GM21390 (cell line): ENCODE measurements around the gene EPN2.

ENCODE experiments used
- ATAC-seq: cut with Tn5 transposase; IDR thresholded peaks from one replicate; pipeline ENCODE4 v1.9.1; 2021; ENCODE audit not compliant: unreplicated experiment

Gene EPN2

GRCh38 chr17:19291646-19292376 is 54.6 kb downstream of the EPN2 start:
- no peak for ATAC-seq

DNA sequence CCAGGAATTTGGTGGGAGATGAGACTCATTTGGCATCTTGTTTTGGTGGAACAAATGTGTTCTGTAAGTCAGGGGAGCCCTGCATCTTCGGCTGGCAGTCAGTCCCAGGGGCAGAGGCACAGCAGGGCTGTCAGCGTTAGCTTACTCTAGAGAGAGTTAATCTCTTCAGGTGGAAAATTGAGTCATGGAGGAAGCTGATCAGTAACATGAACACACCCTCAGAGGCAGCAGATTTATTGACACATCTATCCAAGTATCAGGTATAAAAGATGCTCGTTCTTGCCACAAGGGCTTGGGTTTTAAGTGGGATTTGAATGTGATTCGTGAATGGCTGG is 55.2 kb downstream of the EPN2 start:
- ATAC-seq = no peak

DNA sequence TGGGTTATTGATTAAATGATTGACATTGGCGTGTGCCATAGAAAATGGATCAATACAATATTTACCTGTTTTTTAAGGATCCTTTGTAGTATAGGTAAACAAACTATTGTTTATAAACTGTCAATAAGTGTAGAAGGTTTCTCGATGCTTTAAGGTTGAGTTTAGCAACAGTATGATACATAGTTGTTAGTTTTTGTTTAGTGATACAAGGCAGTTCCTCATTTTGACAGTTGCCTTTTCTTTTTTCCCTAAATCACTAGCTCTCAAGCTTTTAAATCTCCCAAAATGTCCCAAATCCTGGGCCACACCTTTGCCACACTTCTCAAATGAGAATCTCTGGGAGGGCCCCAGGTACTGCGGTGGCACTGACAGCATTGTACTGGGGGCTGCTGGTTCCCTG is 57.3 kb downstream of the EPN2 start:
- ATAC-seq = no peak

- ATAC-seq = no peak
Observed at GRCh38 chr17:19295473-19296135, 58.4 kb downstream of the EPN2 start.

DNA sequence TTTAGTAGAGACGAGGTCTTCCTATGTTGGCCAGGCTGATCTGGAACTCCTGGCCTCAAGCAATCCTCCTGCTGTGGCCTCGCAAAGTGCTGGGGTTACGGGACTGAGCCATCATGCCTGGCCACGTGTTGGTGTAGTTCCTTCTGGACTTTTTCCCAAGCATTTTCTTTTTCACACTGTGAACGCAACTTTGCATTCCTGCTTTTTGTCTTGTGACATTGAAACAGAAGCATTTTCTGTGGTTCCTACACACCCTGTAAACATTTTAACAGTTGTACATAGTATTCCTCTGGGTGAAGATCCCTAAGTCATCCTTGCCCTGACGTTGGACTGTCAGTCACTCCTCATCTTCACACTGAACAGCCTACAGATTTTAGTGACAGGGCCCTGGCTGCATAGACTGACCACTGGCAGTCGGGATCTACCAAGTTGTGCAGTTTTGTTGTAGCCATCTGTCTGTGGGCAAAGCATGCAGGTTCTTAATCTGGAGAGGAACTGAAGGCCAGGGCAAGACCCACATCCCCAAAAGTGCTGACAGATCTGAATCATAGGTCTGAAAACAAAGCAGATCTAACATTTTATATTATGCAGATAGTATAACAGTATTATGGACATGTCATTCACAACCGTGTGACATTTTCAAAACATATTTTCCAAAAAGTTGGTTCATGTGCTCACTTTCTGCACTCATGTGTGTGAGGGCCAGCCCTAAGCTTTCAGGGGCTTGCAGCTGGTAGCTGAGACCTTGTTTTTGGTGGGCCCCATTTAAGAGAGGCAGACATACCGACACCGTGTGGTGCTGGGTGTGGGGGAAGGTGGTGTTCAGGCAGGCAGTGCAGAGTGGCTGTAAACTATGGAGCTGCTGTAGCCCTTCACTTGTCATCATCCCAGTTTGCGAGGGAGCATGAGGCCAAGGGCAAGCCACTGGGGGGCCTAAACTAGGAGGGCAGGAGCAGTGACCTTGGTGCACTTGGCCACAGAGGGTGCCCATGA is 59.9 kb downstream of the EPN2 start:
- no peak for ATAC-seq

- ATAC-seq = no peak
Observed at GRCh38 chr17:19298569-19299213, 61.5 kb downstream of the EPN2 start.

GRCh38 chr17:19299214-19299747 is 62.1 kb downstream of the EPN2 start:
- ATAC-seq = no peak

DNA sequence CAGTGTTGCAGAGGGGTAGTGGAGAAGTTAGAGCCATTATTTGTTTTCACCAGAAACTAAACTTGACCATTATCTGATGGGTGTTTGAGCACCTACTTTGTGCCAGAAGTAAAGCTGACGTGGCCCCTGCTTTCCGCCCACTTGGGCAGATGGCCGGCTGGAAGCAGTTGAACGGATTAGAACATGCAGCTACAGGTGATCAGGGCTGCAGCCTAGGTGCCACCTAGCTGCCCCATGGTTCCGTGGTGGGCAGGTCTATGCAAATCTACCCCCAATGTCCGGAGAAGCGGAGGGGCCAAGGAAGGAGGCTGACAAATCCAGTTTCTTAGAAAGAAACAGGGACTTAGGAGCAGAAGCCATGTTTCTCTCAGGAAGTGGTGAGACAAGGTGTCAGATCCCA is 62.7 kb downstream of the EPN2 start:
- ATAC-seq = no peak

- ATAC-seq = no peak
Observed at GRCh38 chr17:19301274-19301951, 64.2 kb downstream of the EPN2 start.

DNA sequence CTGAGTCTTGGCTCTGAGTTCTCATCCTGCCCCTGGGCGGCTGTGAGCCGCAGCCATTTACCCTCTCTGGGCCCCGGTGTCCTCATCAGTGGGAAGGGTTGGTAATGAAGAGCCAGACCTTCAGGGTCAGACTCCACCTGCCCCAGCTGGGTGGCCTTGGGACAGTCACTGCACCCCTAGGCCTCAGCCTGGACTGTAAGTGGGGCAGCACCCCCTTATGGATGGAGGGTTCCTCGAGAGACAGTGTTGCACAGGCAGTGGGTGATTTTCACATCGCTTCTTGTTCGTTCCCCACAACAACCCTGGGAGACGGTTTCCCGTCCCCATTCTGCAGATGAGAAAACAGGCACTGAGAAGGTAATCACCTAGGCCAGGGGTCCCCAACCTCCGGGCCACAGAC is 64.8 kb downstream of the EPN2 start:
- no peak for ATAC-seq

GRCh38 chr17:19302791-19303331 is 65.7 kb downstream of the EPN2 start:
- no peak for ATAC-seq

DNA sequence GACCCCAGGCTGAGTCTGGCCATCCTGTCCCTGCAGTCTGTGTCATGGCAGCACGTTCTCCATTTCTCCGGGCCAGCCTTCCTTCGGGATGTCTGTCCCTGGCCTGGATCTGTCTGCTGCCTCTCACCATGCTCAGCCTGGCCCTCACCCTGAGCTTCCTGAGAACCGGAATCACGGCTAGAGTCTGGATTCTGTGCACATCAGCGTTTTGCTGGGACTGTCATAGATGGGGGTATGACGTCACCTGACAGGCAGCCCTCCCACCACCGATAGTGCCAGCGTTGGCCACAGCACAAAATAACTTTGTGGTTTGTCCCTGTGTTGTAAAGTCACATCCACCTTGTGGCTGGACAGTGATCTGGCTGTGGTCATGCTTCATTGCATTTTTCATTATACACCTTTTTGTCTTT is 66.2 kb downstream of the EPN2 start:
- ATAC-seq = no peak

- no peak for ATAC-seq
Observed at GRCh38 chr17:19304209-19304608, 67.0 kb downstream of the EPN2 start.

DNA sequence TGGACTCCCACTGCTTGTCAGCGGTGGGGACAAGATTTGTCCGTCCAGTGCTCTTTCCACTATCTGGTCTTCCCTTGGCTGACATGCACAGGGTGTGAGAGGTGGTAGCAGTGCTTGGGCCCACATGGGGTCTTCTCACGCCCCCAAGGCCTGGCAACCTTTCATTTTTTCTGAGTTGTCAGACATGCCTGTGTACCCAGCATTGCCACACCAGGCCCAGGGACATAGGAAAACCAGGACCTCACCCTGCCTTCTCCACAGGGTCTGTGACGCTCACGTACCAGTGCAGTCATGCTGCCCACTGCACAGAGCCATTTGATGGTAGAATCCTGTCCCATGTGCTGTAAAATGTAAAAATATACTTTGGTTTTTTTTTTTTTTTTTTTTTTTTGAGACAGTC is 67.6 kb downstream of the EPN2 start:
- ATAC-seq = no peak

DNA sequence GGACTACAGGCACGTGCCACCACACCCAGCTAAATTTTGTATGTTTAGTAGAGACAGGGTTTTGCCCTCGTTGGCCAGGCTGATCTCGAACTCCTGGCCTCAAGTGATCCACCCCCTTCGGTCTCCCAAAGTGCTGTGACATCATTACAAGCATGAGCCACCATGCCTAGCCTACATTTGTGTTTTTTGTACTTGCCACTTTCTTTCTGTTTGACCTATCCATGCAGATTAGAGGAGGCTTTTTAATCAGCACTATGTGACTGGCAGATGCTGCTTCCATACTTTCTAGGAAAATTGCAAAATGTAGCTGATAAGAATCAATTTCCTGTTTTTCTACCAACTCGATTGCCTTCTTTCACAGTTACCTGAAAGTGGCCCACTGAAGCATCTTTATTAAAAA is 68.1 kb downstream of the EPN2 start:
- ATAC-seq = no peak

- no peak for ATAC-seq
Observed at GRCh38 chr17:19305761-19306159, 68.6 kb downstream of the EPN2 start.

DNA sequence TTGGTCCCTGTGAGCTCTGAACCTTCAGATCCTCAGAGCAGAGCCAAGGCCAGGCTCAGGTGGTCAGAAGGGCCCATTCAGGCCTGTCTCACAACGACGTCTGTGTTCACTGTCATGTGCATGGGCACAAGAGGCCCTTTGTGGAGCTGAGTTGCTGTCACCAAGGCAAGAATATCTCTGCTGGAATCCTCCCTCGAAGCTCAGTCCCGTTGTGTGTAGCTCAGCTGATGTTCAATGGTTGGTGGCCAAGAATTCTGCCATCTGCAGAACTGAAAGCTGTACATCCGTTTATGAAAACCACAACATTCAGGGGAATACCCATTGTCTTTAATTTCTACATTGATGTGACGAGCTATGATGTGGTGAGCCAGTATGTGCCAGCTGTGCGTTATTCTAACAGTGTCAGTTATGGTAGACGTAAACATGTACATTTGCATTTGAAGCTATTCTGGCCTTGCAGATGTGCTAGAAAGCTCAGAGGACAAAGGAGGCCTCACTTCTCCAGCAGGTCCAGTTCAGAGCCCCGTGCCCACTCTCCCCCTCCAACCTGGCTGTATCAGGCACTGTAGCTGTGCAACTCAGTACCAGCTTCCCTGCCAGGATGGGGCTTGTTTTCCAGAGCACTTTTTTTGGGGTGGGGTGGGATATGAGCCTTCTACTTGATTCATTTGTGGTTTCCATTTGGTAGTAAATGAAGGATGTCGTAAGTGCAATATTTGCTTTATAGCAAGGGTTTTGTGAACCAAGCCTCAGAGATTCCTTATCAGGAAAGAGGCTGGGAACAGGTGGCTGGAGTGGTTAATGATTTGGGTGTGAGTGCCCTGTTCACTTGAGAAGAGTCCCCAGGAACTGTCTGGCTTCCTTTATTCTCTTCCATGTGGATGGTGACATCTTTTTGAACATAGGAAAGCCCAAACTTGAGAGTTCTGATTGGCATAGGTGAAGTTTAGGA is 69.3 kb downstream of the EPN2 start:
- peak; percentile 83 for ATAC-seq

- ATAC-seq = no peak
Observed at GRCh38 chr17:19307521-19307920, 70.4 kb downstream of the EPN2 start.

DNA sequence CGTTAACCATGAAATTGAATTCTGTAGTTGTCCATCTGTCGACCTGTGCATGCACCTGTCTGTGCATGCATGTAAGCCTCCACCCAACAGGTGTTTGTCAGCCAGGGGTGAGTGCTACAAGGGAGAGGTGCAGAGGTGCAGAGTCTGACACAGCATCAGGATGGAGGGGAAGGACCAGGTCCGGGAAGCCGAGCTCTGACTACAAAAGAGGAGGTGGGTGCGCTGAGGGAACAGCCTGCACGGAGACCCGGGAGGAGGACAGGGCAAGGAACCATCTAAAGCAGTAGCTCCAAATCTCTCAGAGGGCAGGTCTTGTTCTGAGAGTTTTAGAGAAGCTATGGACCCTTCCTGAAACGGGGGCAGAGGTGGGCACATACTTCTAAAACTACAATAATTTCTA is 71.2 kb downstream of the EPN2 start:
- no peak for ATAC-seq
